Ammon's horn (tissue), 1 donor: Measurements from ENCODE around the gene PARD3.

ENCODE experiments used
- DNase-seq: peaks from one replicate; pipeline ENCODE4 v3.0.0-alpha.2; 2016; ENCODE audit warnings: low spot score

Gene PARD3

GRCh38 chr10:34125702-34126101 lies 689.4 kb downstream of the PARD3 start:
- no peak for DNase-seq

DNA sequence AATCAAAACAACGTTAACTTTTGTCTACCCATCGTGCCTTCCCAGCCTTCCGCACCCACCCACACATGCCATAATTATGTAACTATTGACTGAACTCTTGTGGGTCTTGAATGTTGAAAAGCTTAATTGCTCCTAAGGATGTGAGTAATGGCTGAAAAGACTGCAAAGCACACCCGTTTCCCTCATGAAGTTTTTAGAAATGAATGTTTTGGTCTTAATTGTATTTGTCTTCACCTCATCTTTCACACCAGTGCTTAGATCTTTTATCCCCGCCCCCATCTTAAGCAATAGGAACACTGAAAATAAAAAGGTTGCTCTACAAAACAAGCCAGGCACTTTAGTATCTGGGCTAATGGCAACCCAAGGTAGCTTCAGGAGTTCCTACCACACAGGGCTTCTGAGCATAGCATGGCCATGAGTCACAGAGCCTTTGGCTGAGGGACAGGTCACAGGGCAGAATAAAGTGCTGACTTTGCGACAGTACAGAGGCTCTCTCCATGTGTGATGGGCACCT lies 690.5 kb downstream of the PARD3 start:
- no peak for DNase-seq

DNA sequence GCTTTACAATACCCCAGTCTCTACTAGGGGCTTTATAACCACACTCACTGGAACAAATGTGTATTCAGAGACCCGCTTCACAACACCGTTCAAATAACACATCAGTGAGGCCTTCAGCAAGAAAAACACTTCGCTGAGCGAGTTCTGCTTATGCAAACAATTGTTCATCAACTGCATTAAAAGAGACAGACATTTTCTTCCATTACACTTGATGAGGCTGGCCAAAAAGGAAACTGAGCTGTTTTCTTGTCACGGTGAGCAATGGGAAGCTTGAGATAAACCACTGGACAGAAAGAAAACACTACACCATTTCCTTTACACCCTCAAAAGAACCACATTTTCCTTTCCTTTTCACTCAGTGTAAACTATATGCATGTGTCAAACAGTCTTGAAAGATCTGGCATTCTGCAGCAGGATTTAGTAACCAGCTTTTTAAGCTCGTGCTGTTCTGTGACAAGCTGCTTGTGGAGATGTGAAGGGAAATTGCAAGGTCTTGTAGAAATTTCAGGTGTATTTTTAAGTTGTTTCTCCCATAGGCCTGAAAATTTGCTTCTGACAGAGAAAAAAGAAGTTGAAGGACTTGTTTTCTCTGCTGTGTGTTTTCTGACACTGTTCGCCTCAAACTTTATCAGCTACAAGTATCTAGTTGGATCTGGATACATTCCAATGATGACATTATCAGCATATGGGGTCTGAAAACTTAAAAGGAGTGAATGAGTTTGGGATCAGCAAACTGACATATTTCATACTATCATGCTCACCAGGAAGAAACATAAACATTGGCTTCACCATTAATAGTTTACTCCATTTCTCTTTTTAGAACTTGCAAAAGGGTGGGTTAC lies 693.1 kb downstream of the PARD3 start:
- no peak for DNase-seq

- DNase-seq: no peak
These were observed 693.9 kb downstream of the PARD3 start for GRCh38 chr10:34121125-34121753.

DNA sequence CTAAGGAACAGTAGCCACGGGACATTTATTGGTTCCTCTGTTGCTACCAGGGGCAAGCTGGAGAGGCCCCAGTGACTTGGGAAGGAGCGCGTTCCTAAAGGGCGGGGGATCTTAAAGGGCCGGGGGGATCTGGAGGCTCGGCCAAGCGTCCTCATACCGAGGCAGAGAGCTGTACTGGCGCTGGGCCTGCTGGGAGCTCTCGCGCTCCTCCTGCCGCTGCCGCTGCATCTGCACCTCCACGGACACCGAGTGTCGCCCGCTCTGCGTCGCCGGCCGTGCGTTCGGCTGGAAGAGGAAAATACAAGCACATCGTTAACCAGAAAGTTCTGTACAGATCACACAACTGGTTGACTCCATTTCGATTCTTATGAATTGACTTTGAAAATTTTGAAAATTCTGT lies 695.6 kb downstream of the PARD3 start:
- DNase-seq: no peak

DNA sequence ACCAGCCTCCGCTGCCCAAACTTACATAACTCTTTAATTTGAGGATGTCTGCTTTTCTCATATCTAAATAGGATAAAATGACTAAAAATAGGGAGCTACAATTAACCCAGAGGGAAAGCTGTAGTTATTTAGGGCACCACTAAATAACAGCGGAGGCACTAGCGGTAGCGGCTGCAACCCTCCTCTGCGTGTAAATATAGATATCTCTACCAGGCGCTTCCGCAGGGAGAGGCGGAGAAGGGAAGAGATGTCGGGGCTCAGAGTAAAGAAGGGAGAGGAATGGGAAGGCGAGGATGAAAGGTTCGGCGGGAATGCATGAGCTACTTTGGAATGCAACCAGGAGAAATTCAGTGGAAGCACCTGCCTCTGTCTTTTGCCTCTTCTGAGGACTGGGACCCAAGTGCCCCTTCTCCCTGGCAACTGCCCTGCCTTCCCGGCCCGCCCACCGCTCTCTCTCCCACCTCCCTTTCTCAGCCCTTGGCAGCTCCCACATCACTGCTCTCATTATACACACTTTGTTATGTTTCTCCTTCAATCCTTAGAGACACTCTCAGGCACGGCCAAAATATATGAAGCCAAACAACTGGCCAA lies 698.3 kb downstream of the PARD3 start:
- no peak for DNase-seq

DNA sequence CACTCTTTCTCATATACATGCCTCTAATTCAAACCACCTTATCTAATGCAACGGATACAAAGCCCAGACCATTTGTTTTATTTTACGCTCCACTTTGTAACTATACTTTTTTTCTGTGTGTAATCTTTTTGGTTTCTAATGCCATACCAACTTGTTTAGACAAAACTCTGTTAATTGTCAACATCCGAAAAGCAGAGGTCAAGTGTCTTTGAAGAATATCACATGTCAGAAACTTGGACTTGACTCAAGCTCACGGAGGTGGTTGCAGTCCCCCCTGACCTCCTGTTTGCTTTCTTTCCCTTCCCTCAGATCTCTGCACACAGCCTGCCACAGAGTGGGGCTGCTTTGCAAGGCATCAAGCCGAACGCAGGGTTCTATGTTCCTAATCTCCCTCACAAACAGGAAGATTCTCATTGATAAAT lies 698.9 kb downstream of the PARD3 start:
- peak; percentile 44 for DNase-seq

DNA sequence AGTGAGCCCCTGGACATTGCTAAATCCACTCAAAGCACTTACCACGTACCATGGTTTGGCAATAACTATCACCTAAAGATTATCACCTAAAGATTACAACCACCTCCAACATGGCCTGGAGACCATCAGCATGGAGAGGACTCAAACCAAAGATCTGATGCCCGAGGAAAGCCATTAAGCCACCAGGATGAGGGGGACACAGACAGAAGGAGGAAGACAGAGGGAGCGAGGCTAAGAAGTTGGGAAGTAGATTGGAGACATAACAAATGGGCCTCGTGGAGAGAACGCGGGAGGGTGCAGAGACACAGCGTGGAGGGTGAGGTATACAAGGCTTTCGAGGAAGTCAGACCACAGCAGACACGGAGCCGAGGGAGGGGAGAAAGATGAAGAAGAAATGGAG lies 700.2 kb downstream of the PARD3 start:
- no peak for DNase-seq

DNA sequence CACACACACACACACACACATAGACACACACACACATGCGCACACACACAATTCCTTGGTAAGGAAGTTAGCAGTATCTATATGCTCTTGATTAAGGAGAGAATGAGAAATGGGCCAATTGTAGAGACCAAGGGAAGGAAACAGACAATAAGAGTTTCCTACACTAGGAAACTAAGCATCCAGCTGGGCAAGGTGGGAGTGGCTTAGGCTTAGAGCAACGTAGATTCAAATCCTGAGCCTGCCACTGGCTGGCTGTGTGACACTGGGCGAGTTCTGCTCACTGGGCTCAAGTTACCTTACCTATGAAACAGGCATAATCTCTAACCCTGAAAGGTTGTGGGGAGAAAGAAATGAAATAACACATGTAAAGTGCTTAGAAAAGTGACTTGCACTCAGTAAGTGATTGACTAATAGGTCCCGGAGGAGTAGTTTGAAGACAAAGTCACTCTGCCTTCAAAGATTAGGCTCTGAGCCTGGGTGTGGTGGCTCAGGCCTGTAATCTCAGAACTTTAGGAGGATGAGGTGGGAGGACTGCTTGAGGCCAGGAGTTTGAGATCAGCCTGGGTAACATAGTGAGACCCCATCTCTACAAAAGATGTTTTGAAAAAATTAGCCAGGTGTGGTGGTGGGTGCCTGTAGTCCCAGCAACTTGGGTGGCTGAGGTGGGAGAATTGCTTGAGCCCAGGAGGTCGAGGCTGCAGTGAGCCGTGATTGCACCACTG lies 701.4 kb downstream of the PARD3 start:
- no peak for DNase-seq

DNA sequence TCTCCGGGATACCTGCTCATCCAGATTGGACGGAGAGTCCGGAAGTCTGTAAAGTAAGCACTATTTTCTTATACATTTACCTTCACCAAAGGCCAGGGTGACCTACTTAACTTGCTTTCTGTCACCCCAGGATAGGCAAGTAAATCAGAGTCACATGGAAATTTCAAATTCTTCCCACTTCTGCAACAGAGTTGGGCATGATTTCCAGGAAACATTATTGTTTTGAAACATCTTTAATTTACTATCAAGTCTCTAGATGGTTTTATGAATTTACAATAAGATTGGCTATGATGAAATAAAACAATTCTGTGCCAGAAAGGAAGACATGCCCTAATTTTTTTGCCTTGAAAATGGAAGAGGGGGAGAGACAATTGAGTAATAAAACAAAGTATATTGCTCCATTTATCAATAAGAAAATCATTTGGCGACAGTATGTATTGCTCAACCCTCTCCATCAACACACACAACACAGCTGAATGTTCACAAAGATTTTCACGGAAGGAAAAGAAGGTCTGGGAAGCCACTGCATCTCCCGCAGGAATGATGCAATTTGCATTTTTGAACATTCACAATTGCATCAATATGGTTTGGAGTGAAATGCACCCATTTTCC lies 702.8 kb downstream of the PARD3 start:
- no peak for DNase-seq

GRCh38 chr10:34111179-34111578 lies 703.9 kb downstream of the PARD3 start:
- no peak for DNase-seq

DNA sequence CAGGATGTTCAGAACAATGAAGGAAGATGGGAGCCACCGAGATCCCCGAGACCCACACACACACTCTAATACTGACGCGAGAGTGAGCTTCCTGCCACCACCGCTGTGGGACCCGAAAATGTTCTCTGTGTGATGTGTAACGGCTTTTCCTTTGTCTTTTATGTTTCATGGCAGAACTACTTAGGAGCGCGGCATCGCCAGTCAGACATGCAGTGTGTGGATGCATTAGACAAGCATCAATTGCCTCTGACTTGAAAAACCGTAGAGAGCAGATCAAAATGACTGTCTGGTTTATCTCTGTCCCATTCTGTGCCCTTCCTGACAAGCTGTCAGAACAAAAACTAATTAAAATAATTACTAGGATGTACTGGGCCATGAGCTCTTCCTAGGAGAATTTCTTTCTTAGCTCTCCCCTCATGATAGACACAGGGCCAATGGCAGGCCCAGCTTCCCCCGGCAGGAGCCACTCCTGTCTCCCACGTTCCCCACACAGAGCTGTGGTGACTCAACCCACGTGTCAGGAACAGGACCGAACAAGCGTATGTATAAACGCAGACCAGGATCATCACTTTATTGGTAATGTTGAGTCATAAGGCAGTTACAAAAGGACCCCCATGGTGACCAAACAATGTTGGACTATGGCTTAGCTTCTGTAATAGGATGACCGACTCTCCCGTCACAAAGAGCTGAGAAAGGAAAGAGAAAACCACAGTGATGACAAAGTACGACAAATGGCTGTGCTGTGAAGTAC lies 705.0 kb downstream of the PARD3 start:
- no peak for DNase-seq

- DNase-seq: no peak
These were observed 705.6 kb downstream of the PARD3 start for GRCh38 chr10:34109495-34109894.

DNA sequence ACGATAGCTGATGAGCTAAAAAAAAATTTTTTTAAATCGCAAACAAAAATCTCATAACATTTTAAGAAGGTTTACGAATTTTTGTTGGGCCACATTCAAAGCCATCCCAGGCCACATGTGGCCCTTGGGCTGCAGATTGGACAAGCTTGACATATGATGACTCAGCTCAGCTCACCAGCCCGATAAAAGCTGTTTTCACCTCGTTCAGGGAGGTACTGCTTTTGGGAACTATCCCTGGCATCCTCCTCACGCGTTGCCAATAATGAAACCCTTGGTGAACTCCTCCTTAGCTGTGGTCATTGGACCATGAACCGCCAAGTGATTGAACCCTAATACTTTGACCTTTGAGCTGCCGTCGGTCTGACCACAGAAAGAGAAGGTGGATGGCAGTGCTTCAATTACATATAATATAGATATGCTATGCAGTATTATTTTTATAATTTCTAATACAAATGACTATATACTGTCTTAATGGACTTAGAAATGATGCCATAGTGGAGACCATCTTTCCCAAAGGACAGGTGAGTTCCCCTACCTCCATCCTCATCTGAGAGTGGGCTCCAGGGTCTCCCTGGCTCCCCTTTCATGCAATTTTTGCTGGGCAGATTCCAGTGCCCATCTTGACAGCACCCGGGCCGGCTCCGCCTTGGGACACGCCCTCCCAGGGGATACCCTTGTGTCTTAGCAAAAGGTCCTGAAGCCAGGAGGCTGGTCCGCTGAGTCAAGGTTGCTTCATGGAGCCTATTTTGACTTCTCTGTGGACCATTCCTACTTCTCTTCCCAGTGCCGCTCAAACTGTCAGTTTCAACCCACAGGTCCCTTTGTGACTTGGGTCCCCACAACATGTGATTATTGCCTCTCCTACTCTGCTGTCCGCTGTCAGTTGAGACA lies 707.2 kb downstream of the PARD3 start:
- no peak for DNase-seq

DNA sequence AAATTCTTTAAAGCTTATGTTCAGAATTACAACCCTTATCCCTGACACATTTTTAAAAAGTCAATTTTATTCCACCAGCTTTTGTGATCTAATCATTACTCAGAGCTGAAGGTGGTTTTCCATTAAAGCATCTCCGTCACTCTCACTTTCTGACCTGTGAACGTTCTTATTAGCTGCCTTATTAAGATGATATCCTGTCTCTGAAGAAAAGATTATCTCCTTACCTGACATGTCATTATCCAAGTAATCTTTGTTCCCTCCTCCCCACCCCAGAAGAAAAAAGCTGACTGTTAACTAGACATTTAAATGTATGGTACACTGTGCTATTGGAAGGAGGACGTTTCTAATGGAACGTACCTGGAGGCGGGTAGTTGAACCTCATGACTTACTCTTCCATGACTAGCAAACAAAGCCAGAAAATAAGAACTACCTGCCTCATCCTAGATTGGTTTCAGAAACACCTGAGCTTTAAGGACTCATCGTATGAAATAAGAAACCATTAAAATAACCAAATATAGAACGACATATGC lies 708.7 kb downstream of the PARD3 start:
- no peak for DNase-seq

GRCh38 chr10:34104829-34105572 lies 710.1 kb downstream of the PARD3 start:
- DNase-seq: no peak

DNA sequence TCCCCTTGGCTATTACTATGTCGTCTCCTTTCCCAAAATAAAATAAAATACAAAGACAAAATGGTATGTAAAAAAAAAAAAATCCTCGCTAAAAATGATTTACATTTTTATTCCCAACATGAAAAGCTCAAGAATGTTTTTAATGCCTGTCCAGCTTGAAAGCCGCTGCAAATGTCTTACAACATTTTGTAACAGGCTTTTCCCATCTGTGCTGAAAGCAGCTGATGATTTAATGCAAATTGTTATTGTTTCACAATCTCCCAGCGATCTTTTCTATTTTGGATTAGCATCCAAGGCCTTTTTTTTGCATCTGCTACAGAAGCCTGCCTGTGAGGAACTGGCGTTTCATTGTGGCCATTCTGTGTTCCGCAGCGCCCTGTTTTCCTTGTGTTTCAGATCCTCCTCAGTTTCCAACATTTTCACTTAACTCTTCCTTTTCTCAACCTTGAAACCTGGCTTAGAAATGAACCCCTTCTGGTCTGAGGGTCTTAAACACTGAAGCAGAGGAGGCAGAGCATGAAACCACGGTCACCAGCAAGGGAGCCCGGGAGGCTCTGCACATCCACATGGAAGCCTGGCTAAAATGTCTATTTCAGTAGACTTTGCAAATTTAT lies 712.1 kb downstream of the PARD3 start:
- DNase-seq: peak; percentile 25

- no peak for DNase-seq
These were observed 712.8 kb downstream of the PARD3 start for GRCh38 chr10:34102237-34102673.

DNA sequence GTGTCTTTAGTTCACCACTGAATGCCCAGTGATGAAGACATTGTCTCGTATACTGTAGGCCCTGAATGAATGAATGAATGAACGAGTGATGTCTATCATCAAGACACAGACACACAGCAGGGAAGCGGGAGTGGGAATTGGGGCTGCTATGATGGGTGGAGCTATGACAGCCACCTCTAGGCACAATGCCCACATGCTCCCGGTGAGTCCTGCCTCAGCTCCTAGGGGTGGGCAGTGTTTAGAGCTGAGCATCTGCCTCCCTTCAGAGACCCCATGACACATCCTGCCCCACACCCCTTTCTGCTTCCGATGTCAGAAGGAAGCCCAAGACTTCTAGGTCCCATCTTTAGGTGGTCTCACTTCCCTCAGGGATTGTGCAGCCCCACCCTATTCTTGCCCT lies 714.1 kb downstream of the PARD3 start:
- no peak for DNase-seq
